CD14-positive monocyte (primary cell): Measurements from ENCODE around the gene NLRP12. TPM values are rescaled to one million over a fixed set of nuclear protein-coding genes. Genes with fewer than 3 reads are reported as not detected.

Experiments
- DNase-seq, 3 donors: peaks; one replicate each; pipeline ENCODE4 v3.0.0-alpha.2; 2011 to 2022
- H2AFZ ChIP-seq: 2 replicates; pipeline ENCODE4 v1.6.0; 2012; ENCODE audit warnings: mild to moderate bottlenecking, low read depth, low read length, inconsistent platforms; ENCODE audit not compliant: insufficient read depth, poor library complexity, severe bottlenecking
- H3K27ac ChIP-seq, 2 donors: 1 replicate in 1 of 2; 2 replicates in 1 of 2; pipeline ENCODE4 v1.5.1; 2012 to 2013; ENCODE audit warnings: low read length in 2 of 2, control low read depth in 1 of 2, inconsistent platforms in 1 of 2, low read depth in 1 of 2, mild to moderate bottlenecking in 1 of 2
- H3K27me3 ChIP-seq, 2 donors: one replicate each; pipeline versions ENCODE4 v1.6.0 to v1.6.1; 2011 to 2013; ENCODE audit warnings: low read length in 2 of 2; ENCODE audit not compliant: control insufficient read depth in 2 of 2, insufficient read depth in 2 of 2
- H3K36me3 ChIP-seq, 2 donors: replicated peaks in 1 of 2; 1 replicate in 1 of 2; 2 replicates in 1 of 2; pipeline versions ENCODE4 v1.5.1 to v1.6.1; 2012 to 2013; ENCODE audit warnings: low read length in 2 of 2, control low read depth in 1 of 2, inconsistent platforms in 1 of 2, mild to moderate bottlenecking in 1 of 2; ENCODE audit not compliant: insufficient read depth in 2 of 2, control insufficient read depth in 1 of 2
- H3K4me1 ChIP-seq, 2 donors: 1 replicate in 1 of 2; 2 replicates in 1 of 2; pipeline versions ENCODE4 v1.5.1 to v1.6.1; 2012 to 2013; ENCODE audit warnings: low read length in 2 of 2, control low read depth in 1 of 2, inconsistent platforms in 1 of 2, mild to moderate bottlenecking in 1 of 2, moderate library complexity in 1 of 2; ENCODE audit not compliant: insufficient read depth in 2 of 2, control insufficient read depth in 1 of 2
- H3K4me2 ChIP-seq: replicated peaks from 2 replicates; pipeline ENCODE3; 2012; ENCODE audit warnings: low read length, moderate library complexity, mild to moderate bottlenecking; ENCODE audit not compliant: poor library complexity, severe bottlenecking; ENCODE audit errors: extremely low read depth
- H3K4me3 ChIP-seq, 3 experiments: fragments of 200-600 bp in 1 of 3; sonication (generic) in 1 of 3; replicated peaks in 1 of 3; 1 replicate in 2 of 3; 2 replicates in 1 of 3; pipeline ENCODE4 v1.5.1; 2011 to 2013; ENCODE audit warnings: low read length in 3 of 3, mild to moderate bottlenecking in 3 of 3, control low read depth in 2 of 3, low read depth in 2 of 3, inconsistent platforms in 1 of 3, moderate library complexity in 1 of 3
- H3K79me2 ChIP-seq: 2 replicates; pipeline ENCODE4 v1.6.0; 2012; ENCODE audit warnings: mild to moderate bottlenecking, control low read depth, inconsistent platforms, low read length, moderate library complexity; ENCODE audit not compliant: insufficient read depth
- H3K9ac ChIP-seq: 2 replicates; pipeline ENCODE4 v1.6.0; 2017; ENCODE audit warnings: low read length, mild to moderate bottlenecking; ENCODE audit not compliant: insufficient read depth, poor library complexity, severe bottlenecking
- H3K9me3 ChIP-seq, 2 donors: replicated peaks in 1 of 2; 1 replicate in 1 of 2; 2 replicates in 1 of 2; pipeline versions ENCODE4 v1.5.1 to v1.6.1; 2012 to 2013; ENCODE audit warnings: low read length in 2 of 2, control low read depth in 1 of 2; ENCODE audit not compliant: control insufficient read depth in 1 of 2, insufficient read depth in 1 of 2
- H4K20me1 ChIP-seq: 2 replicates; pipeline ENCODE4 v1.6.0; 2012; ENCODE audit warnings: mild to moderate bottlenecking, low read length, control low read depth, moderate library complexity; ENCODE audit not compliant: insufficient read depth
- H3K27ac Mint-ChIP-seq, 7 donors: one replicate each; pipeline ENCODE4 v1.8.0; 2020; ENCODE audit warnings: mild to moderate bottlenecking in 7 of 7, mixed read lengths in 7 of 7, moderate library complexity in 6 of 7, inconsistent platforms in 2 of 7
- H3K27me3 Mint-ChIP-seq, 3 donors: one replicate each; pipeline ENCODE4 v1.8.0; 2021 to 2022; ENCODE audit warnings: low read depth in 3 of 3, mild to moderate bottlenecking in 3 of 3, mixed read lengths in 3 of 3, moderate library complexity in 3 of 3, inconsistent platforms in 1 of 3
- H3K36me3 Mint-ChIP-seq, 2 donors: one replicate each; pipeline ENCODE4 v1.8.0; 2020; ENCODE audit warnings: mixed read lengths in 2 of 2, inconsistent platforms in 1 of 2, mild to moderate bottlenecking in 1 of 2
- H3K4me1 Mint-ChIP-seq: one replicate; pipeline ENCODE4 v1.8.0; 2020; ENCODE audit warnings: mild to moderate bottlenecking, mixed read lengths
- H3K4me3 Mint-ChIP-seq, 2 donors: one replicate each; pipeline ENCODE4 v1.8.0; 2020; ENCODE audit warnings: mild to moderate bottlenecking in 2 of 2, mixed read lengths in 2 of 2, moderate library complexity in 1 of 2
- H3K9me3 Mint-ChIP-seq, 7 donors: one replicate each; pipeline ENCODE4 v1.8.0; 2020 to 2022; ENCODE audit warnings: mixed read lengths in 7 of 7, mild to moderate bottlenecking in 6 of 7, moderate library complexity in 6 of 7, inconsistent platforms in 2 of 7
- CTCF ChIP-seq: fragments of 200-600 bp; IDR thresholded peaks from one replicate; pipeline ENCODE4 v1.8.0; 2022; ENCODE audit warnings: antibody characterized with exemption, mild to moderate bottlenecking
- WGBS: methylation state at CpG from one replicate; pipeline ENCODE4 v1.1.5; 2013; ENCODE audit warnings: missing lambda C conversion rate; ENCODE audit not compliant: insufficient coverage; 5-methylcytosine and 5-hydroxymethylcytosine counted together
- intact Hi-C, 2 donors: fragments of 100-400 bp; cut with micrococcal nuclease; formaldehyde crosslinking; loops; one replicate each; pipeline versions ENCODE4 v1.15.0 to v1.15.1; 2023
- polyA plus RNA-seq, 3 donors: library from polyadenylated mRNA; depleted of rRNA in 1 of 3; unstranded in 2 of 3; stranded (reverse) in 1 of 3; fragments of 300-500 nt in 2 of 3; fragments of >200 nt in 1 of 3; fragmentation: Illumina TruSeq in 2 of 3; gene quantifications; 1 replicate in 2 of 3; 2 replicates in 1 of 3; pipeline ENCODE4 v1.2.3, GENCODE V29; 2012 to 2021

NLRP12 gene
- polyA plus RNA-seq, 3 donors: 40.5 to 64.9 (median 47.0) TPM

- Histone ChIP-seq H3K27ac (no peak overlapping the region), H3K4me3 (no peak overlapping the region), H2AFZ (no peak overlapping the region), H4K20me1 (peaks cover 96% of the 10 kb centered on the region), H3K4me2 (no peak overlapping the region), H3K4me1 (no peaks in the 10 kb centered on the region), H3K9ac (no peak overlapping the region), H3K27me3 (no peaks in the 10 kb centered on the region), H3K36me3 (peaks cover 93 to 97% of the 10 kb centered on the region in 2 donors), H3K79me2 (peaks cover 13% of the 10 kb centered on the region), H3K9me3 (no peaks in the 10 kb centered on the region)
- Mint-ChIP-seq H3K4me3 (no peak overlapping the region), H3K27me3 (peaks cover 0 to 1% (median 0%) of the 10 kb centered on the region in 3 donors), H3K27ac (no peak overlapping the region), H3K36me3 (peaks cover 71 to 97% of the 10 kb centered on the region in 2 donors), H3K9me3 (peaks cover 0 to 3% (median 0%) of the 10 kb centered on the region in 7 donors), H3K4me1 (no peaks in the 10 kb centered on the region)
- WGBS: 97% methylated on average over 3 of the region's 9 CpGs
- intact Hi-C loops: no loop called here
- no peak for TF ChIP-seq CTCF
- no peak for DNase-seq
These were observed 22.9 kb downstream of the NLRP12 start for GRCh38 chr19:53801257-53801656.

- H3K27me3 Mint-ChIP-seq: peaks cover 0 to 2% (median 0%) of the 10 kb centered on the region in 3 donors
- Histone ChIP-seq H3K79me2 (no peaks in the 10 kb centered on the region), H3K36me3 (peaks cover 58 to 74% of the 10 kb centered on the region in 2 donors), H4K20me1 (peaks cover 85% of the 10 kb centered on the region), H3K4me1 (no peaks in the 10 kb centered on the region), H2AFZ (no peak overlapping the region), H3K9me3 (no peaks in the 10 kb centered on the region), H3K4me3 (no peak overlapping the region), H3K27ac (no peak overlapping the region), H3K9ac (no peak overlapping the region), H3K27me3 (no peaks in the 10 kb centered on the region), H3K4me2 (no peak overlapping the region)
- no peak for DNase-seq
- H3K4me1 Mint-ChIP-seq: peaks cover 2% of the 10 kb centered on the region
- H3K36me3 Mint-ChIP-seq: peaks cover 56 to 82% of the 10 kb centered on the region in 2 donors
- 33% methylated on average over 1 of the region's 4 CpGs for WGBS
- H3K27ac Mint-ChIP-seq: peak overlapping the region in 3 of 7 donors; percentile 18 to 64 (median 48)
- no peak overlapping the region for H3K4me3 Mint-ChIP-seq
- intact Hi-C loops: no loop called here
- H3K9me3 Mint-ChIP-seq: no peaks in the 10 kb centered on the region
- TF ChIP-seq CTCF: no peak
These were observed 29.1 kb downstream of the NLRP12 start for GRCh38 chr19:53795019-53795418.
